ENCODE measurements around the gene MAP3K2. TPM values are rescaled to one million over a fixed set of nuclear protein-coding genes. Genes with fewer than 3 reads are reported as not detected.
A peak's percentile ranks its signal among the peaks of the same experiment; 100 is the strongest.

Gene MAP3K2
- polyA plus RNA-seq, 3 donors, result 16.0 to 86.4 (median 66.3) TPM

DNA sequence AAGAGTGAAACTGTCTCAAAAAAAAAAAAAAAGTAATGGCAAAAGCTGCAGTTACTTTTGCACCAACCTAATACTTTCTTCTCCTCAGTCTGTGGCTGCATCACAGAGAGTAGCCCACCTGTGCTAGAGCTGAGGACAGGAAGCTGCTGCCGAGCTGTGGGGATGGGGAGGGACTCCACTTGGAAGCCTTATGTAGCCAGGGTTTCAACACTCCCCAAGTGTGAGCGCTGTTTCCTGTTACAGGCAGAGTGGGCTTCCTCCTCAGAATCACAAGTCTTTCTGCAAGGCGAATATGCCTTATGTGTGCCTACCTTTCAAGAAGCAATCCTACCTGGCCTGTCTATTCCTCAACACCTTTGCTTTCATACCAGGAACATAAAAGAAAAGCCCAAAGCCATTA is 131.4 kb downstream of the MAP3K2 start:
- Histone ChIP-seq H3K79me2 (ENCODE audit: insufficient read depth, low read length) (no peaks in the 10 kb centered on the region), H3K27ac (ENCODE audit: low read depth in 1 of 2, low read length in 2 of 2) (no peak overlapping the region), H3K27me3 (ENCODE audit: control insufficient read depth in 2 of 2, insufficient read depth in 2 of 2, low read length in 2 of 2) (no peaks in the 10 kb centered on the region), H3K4me1 (ENCODE audit: control insufficient read depth in 1 of 2, insufficient read depth in 2 of 2, low read length in 2 of 2) (no peaks in the 10 kb centered on the region), H3K4me3 (replicated peaks in 1 of 3; ENCODE audit: low read depth in 2 of 3, low read length in 3 of 3) (no peak overlapping the region), H3K4me2 (replicated peaks; ENCODE audit: extremely low read depth, low read length, poor library complexity, severe bottlenecking) (no peak overlapping the region), H2AFZ (ENCODE audit: insufficient read depth, low read depth, low read length, poor library complexity, severe bottlenecking) (no peak overlapping the region), H3K36me3 (replicated peaks in 1 of 2; ENCODE audit: control insufficient read depth in 1 of 2, insufficient read depth in 2 of 2, low read length in 2 of 2) (peaks cover 49 to 60% of the 10 kb centered on the region in 2 donors), H3K9me3 (replicated peaks in 1 of 2; ENCODE audit: control insufficient read depth in 1 of 2, insufficient read depth in 1 of 2, low read length in 2 of 2) (no peaks in the 10 kb centered on the region), H4K20me1 (ENCODE audit: insufficient read depth, low read length) (no peaks in the 10 kb centered on the region), H3K9ac (ENCODE audit: insufficient read depth, low read length, poor library complexity, severe bottlenecking) (no peak overlapping the region)
- TF ChIP-seq, protein P1, sequence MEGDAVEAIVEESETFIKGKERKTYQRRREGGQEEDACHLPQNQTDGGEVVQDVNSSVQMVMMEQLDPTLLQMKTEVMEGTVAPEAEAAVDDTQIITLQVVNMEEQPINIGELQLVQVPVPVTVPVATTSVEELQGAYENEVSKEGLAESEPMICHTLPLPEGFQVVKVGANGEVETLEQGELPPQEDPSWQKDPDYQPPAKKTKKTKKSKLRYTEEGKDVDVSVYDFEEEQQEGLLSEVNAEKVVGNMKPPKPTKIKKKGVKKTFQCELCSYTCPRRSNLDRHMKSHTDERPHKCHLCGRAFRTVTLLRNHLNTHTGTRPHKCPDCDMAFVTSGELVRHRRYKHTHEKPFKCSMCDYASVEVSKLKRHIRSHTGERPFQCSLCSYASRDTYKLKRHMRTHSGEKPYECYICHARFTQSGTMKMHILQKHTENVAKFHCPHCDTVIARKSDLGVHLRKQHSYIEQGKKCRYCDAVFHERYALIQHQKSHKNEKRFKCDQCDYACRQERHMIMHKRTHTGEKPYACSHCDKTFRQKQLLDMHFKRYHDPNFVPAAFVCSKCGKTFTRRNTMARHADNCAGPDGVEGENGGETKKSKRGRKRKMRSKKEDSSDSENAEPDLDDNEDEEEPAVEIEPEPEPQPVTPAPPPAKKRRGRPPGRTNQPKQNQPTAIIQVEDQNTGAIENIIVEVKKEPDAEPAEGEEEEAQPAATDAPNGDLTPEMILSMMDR (IDR thresholded peaks at IDR 0.05), result no peak
- H3K4me3 Mint-ChIP-seq, result no peak overlapping the region
- peaks cover 0 to 2% (median 0%) of the 10 kb centered on the region in 7 donors for H3K9me3 Mint-ChIP-seq
- peak overlapping the region in 2 of 7 donors; percentile 30 to 32 for H3K27ac Mint-ChIP-seq
- peaks cover 0 to 2% (median 0%) of the 10 kb centered on the region in 3 donors for H3K27me3 Mint-ChIP-seq (ENCODE audit: low read depth in 3 of 3)
- intact Hi-C loops (cut with micrococcal nuclease), result no loop called here
- WGBS (ENCODE audit: insufficient coverage), result 63% methylated on average over 2 of the region's 3 CpGs
- H3K4me1 Mint-ChIP-seq, result peaks cover 2% of the 10 kb centered on the region
- no peak for DNase-seq
- peaks cover 63 to 65% of the 10 kb centered on the region in 2 donors for H3K36me3 Mint-ChIP-seq

GRCh38 chr2:127255721-127256120 is 132.1 kb downstream of the MAP3K2 start:
- intact Hi-C loops (cut with micrococcal nuclease), result no loop called here
- DNase-seq, result no peak
- Mint-ChIP-seq H3K4me3 (no peak overlapping the region), H3K36me3 (peaks cover 56 to 58% of the 10 kb centered on the region in 2 donors), H3K27ac (no peak overlapping the region), H3K4me1 (peaks cover 2% of the 10 kb centered on the region), H3K27me3 (ENCODE audit: low read depth in 3 of 3) (peaks cover 0 to 2% (median 0%) of the 10 kb centered on the region in 3 donors), H3K9me3 (peaks cover 0 to 2% (median 0%) of the 10 kb centered on the region in 7 donors)
- H3K36me3 ChIP-seq (replicated peaks in 1 of 2; ENCODE audit: control insufficient read depth in 1 of 2, insufficient read depth in 2 of 2, low read length in 2 of 2), result peaks cover 43 to 54% of the 10 kb centered on the region in 2 donors
- no peaks in the 10 kb centered on the region for H3K79me2 ChIP-seq (ENCODE audit: insufficient read depth, low read length)
- 98% methylated on average over 6 of the region's 6 CpGs for WGBS (ENCODE audit: insufficient coverage)
- no peaks in the 10 kb centered on the region for H4K20me1 ChIP-seq (ENCODE audit: insufficient read depth, low read length)
- H3K4me2 ChIP-seq (replicated peaks; ENCODE audit: extremely low read depth, low read length, poor library complexity, severe bottlenecking), result no peak overlapping the region
- H3K4me3 ChIP-seq (replicated peaks in 1 of 3; ENCODE audit: low read depth in 2 of 3, low read length in 3 of 3), result no peak overlapping the region
- H3K27me3 ChIP-seq (ENCODE audit: control insufficient read depth in 2 of 2, insufficient read depth in 2 of 2, low read length in 2 of 2), result no peaks in the 10 kb centered on the region
- no peaks in the 10 kb centered on the region for H3K4me1 ChIP-seq (ENCODE audit: control insufficient read depth in 1 of 2, insufficient read depth in 2 of 2, low read length in 2 of 2)
- no peak overlapping the region for H2AFZ ChIP-seq (ENCODE audit: insufficient read depth, low read depth, low read length, poor library complexity, severe bottlenecking)
- H3K9me3 ChIP-seq (replicated peaks in 1 of 2; ENCODE audit: control insufficient read depth in 1 of 2, insufficient read depth in 1 of 2, low read length in 2 of 2), result no peaks in the 10 kb centered on the region
- no peak overlapping the region for H3K9ac ChIP-seq (ENCODE audit: insufficient read depth, low read length, poor library complexity, severe bottlenecking)
- H3K27ac ChIP-seq (ENCODE audit: low read depth in 1 of 2, low read length in 2 of 2), result no peak overlapping the region
- TF ChIP-seq, protein P1 (IDR thresholded peaks at IDR 0.05), result no peak

Data from CD14-positive monocyte (primary cell).